Endodermal cell (in vitro differentiated cells): ENCODE results near the gene DAPK1. TPM values are rescaled to one million over a fixed set of nuclear protein-coding genes. Genes with fewer than 3 reads are reported as not detected.
"Not testable (repeated sequence)": the region's sequence is repeated elsewhere in the genome, so short reads cannot be mapped to it uniquely, and the experiment has no call there.

Source experiments
- DNase-seq: peaks from one replicate; pipeline ENCODE4 v3.0.0-alpha.2; 2017
- H3K27ac ChIP-seq: 2 replicates; pipeline ENCODE4 v1.5.1; 2013; ENCODE audit warnings: mild to moderate bottlenecking, low read depth, low read length, moderate library complexity
- H3K27me3 ChIP-seq: 2 replicates; pipeline ENCODE4 v1.6.1; 2013; ENCODE audit warnings: mild to moderate bottlenecking, low read length, moderate library complexity; ENCODE audit not compliant: insufficient read depth, control insufficient read depth, poor library complexity, severe bottlenecking
- H3K36me3 ChIP-seq: 2 replicates; pipeline ENCODE4 v1.7.0; 2013; ENCODE audit warnings: mild to moderate bottlenecking, low read length, moderate library complexity; ENCODE audit not compliant: control insufficient read depth, insufficient read depth
- H3K4me1 ChIP-seq: one replicate; pipeline ENCODE4 v1.7.0; 2013; ENCODE audit warnings: low read length; ENCODE audit not compliant: control insufficient read depth, insufficient read depth
- H3K4me3 ChIP-seq: 2 replicates; pipeline ENCODE4 v1.5.1; 2013; ENCODE audit warnings: mild to moderate bottlenecking, low read length, moderate library complexity
- H3K9ac ChIP-seq: 2 replicates; pipeline ENCODE4 v1.6.1; 2013; ENCODE audit warnings: mild to moderate bottlenecking, low read length, moderate library complexity; ENCODE audit not compliant: poor library complexity, severe bottlenecking; ENCODE audit errors: extremely low read depth
- H3K9me3 ChIP-seq: 2 replicates; pipeline ENCODE4 v1.6.1; 2013; ENCODE audit warnings: mild to moderate bottlenecking, low read length, moderate library complexity; ENCODE audit not compliant: control insufficient read depth
- H3K27ac Mint-ChIP-seq: 2 replicates; pipeline ENCODE4 v1.8.0; 2020; ENCODE audit warnings: mixed read lengths
- H3K27me3 Mint-ChIP-seq: 2 replicates; pipeline ENCODE4 v1.8.0; 2021; ENCODE audit warnings: mild to moderate bottlenecking, mixed read lengths; ENCODE audit not compliant: insufficient read depth
- H3K36me3 Mint-ChIP-seq: 2 replicates; pipeline ENCODE4 v1.8.0; 2020; ENCODE audit warnings: low read depth, mixed read lengths
- H3K4me1 Mint-ChIP-seq: 2 replicates; pipeline ENCODE4 v1.8.0; 2020; ENCODE audit warnings: mixed read lengths
- H3K4me3 Mint-ChIP-seq: 2 replicates; pipeline ENCODE4 v1.8.0; 2020; ENCODE audit warnings: mild to moderate bottlenecking, moderate library complexity, mixed read lengths
- H3K9me3 Mint-ChIP-seq: 2 replicates; pipeline ENCODE4 v1.8.0; 2020; ENCODE audit warnings: mild to moderate bottlenecking, mixed read lengths
- CTCF ChIP-seq: fragments of 200-600 bp; sonication (generic); conservative IDR thresholded peaks from 2 replicates; pipeline ENCODE4 v1.5.0; 2021; ENCODE audit warnings: antibody characterized with exemption, mild to moderate bottlenecking
- WGBS, 2 experiments: methylation state at CpG; one replicate each; pipeline versions ENCODE4 v1.1.5 to v1.1.7; 2013; ENCODE audit warnings: missing lambda C conversion rate in 2 of 2, mixed read lengths in 1 of 2; ENCODE audit not compliant: insufficient coverage in 1 of 2, insufficient read length in 1 of 2; 5-methylcytosine and 5-hydroxymethylcytosine counted together
- total RNA-seq, 2 donors: library from RNA; stranded (reverse); fragmentation: NEBNext Ultra II Directional in 1 of 2; extraction: Animal tissue kit (Norgen Biotek cat#: 25700) in 1 of 2; gene quantifications; 2 replicates in 1 of 2; 3 replicates in 1 of 2; pipeline ENCODE4 v1.2.1, GENCODE V29; 2021

Gene DAPK1
- total RNA-seq, 2 donors from 2014 or later = 117 to 139 TPM

- TF ChIP-seq CTCF = no peak
- H3K27me3 ChIP-seq = no peaks in the 10 kb centered on the region
- no peaks in the 10 kb centered on the region for H3K4me1 ChIP-seq
- peak overlapping the region; percentile 90 for H3K4me3 ChIP-seq
- Mint-ChIP-seq H3K4me3 (peak overlapping the region; percentile 93), H3K27ac (peak overlapping the region; percentile 87), H3K36me3 (peaks cover 31% of the 10 kb centered on the region), H3K4me1 (peaks cover 31% of the 10 kb centered on the region), H3K27me3 (peaks cover 3% of the 10 kb centered on the region), H3K9me3 (no peaks in the 10 kb centered on the region)
- no peaks in the 10 kb centered on the region for H3K9me3 ChIP-seq
- 1 to 2% methylated on average over 9 to 26 of the region's 26 CpGs for WGBS, 2 experiments
- no peak for DNase-seq
- peak overlapping the region; percentile 81 for H3K9ac ChIP-seq
- peaks cover 18% of the 10 kb centered on the region for H3K36me3 ChIP-seq
- H3K27ac ChIP-seq = peak overlapping the region; percentile 92
Observed at GRCh38 chr9:87498811-87499360, 1.2 kb downstream of the DAPK1 start.

GRCh38 chr9:87499424-87500017 is 1.9 kb downstream of the DAPK1 start:
- Histone ChIP-seq H3K9me3 (no peaks in the 10 kb centered on the region), H3K4me1 (no peaks in the 10 kb centered on the region), H3K4me3 (peak overlapping the region; percentile 90), H3K27ac (no peak overlapping the region), H3K9ac (no peak overlapping the region), H3K27me3 (no peaks in the 10 kb centered on the region), H3K36me3 (peaks cover 19% of the 10 kb centered on the region)
- peak overlapping the region; percentile 93 for H3K4me3 Mint-ChIP-seq
- H3K4me1 Mint-ChIP-seq = peaks cover 35% of the 10 kb centered on the region
- no peaks in the 10 kb centered on the region for H3K9me3 Mint-ChIP-seq
- H3K36me3 Mint-ChIP-seq = peaks cover 37% of the 10 kb centered on the region
- TF ChIP-seq CTCF = no peak
- DNase-seq = no peak
- H3K27ac Mint-ChIP-seq = no peak overlapping the region
- WGBS, 2 experiments = 42% methylated on average over 2 of the region's 2 CpGs; no CpG with 5 or more reads in 1 of the 2 experiments
- H3K27me3 Mint-ChIP-seq = peaks cover 2% of the 10 kb centered on the region

- H3K4me3 ChIP-seq = peak overlapping the region; percentile 90
- Mint-ChIP-seq H3K36me3 (peaks cover 42% of the 10 kb centered on the region), H3K27me3 (peaks cover 2% of the 10 kb centered on the region), H3K4me1 (peaks cover 35% of the 10 kb centered on the region), H3K9me3 (no peaks in the 10 kb centered on the region), H3K27ac (peak overlapping the region; percentile 16), H3K4me3 (peak overlapping the region; percentile 93)
- no peak overlapping the region for H3K27ac ChIP-seq
- H3K36me3 ChIP-seq = peaks cover 29% of the 10 kb centered on the region
- 90 to 94% methylated on average over 6 to 7 of the region's 7 CpGs for WGBS, 2 experiments
- H3K9ac ChIP-seq = peak overlapping the region; percentile 9
- no peak for DNase-seq
- H3K9me3 ChIP-seq = no peaks in the 10 kb centered on the region
- H3K27me3 ChIP-seq = no peaks in the 10 kb centered on the region
- TF ChIP-seq CTCF = peak; percentile 61
- H3K4me1 ChIP-seq = no peaks in the 10 kb centered on the region
Observed at GRCh38 chr9:87500491-87501270, 3.0 kb downstream of the DAPK1 start.

GRCh38 chr9:87501271-87501656 is 3.6 kb downstream of the DAPK1 start:
- H3K4me1 Mint-ChIP-seq = peaks cover 35% of the 10 kb centered on the region
- H3K27ac Mint-ChIP-seq, H3K27me3 ChIP-seq: not testable (repeated sequence)

More at GRCh38 chr9:87501271-87501656, 3.6 kb downstream of the DAPK1 start:
- H3K27me3 Mint-ChIP-seq, H3K27ac ChIP-seq, H3K4me1 ChIP-seq, H3K9ac ChIP-seq, H3K9me3 ChIP-seq, H3K9me3 Mint-ChIP-seq, DNase-seq, H3K4me3 Mint-ChIP-seq: not testable (repeated sequence)
- 96 to 99% methylated on average over 8 to 10 of the region's 11 CpGs for WGBS, 2 experiments
- peaks cover 35% of the 10 kb centered on the region for H3K36me3 ChIP-seq
- peaks cover 47% of the 10 kb centered on the region for H3K36me3 Mint-ChIP-seq
- peak overlapping the region; percentile 17 for H3K4me3 ChIP-seq
